Prostate gland (tissue), 2 donors: ENCODE measurements around the gene EP400. TPM values are rescaled to one million over a fixed set of nuclear protein-coding genes. Genes with fewer than 3 reads are reported as not detected.

Source experiments
- DNase-seq: peaks from one replicate; pipeline ENCODE4 v3.0.0-alpha.2; 2019; ENCODE audit warnings: low spot score
- H3K27ac ChIP-seq, 2 donors: fragments of 200-600 bp; sonication (generic); 2 replicates each; pipeline ENCODE4 v1.5.1; 2017 to 2019
- H3K27me3 ChIP-seq: fragments of 200-600 bp; sonication (generic); replicated peaks from 2 replicates; pipeline ENCODE4 v1.5.1; 2019; ENCODE audit not compliant: insufficient read depth
- H3K36me3 ChIP-seq, 2 donors: fragments of 200-600 bp; sonication (generic); 1 replicate in 1 of 2; 2 replicates in 1 of 2; pipeline versions ENCODE4 v1.5.1 to v1.8.1; 2017 to 2019
- H3K4me1 ChIP-seq: fragments of 200-600 bp; sonication (generic); replicated peaks from 2 replicates; pipeline ENCODE4 v1.5.1; 2019
- H3K4me3 ChIP-seq, 2 donors: fragments of 200-600 bp; sonication (generic); 2 replicates each; pipeline ENCODE4 v1.5.1; 2017 to 2019
- H3K9me3 ChIP-seq: fragments of 200-600 bp; sonication (generic); 2 replicates; pipeline ENCODE4 v1.5.1; 2017
- POLR2A ChIP-seq: fragments of 450-650 bp; IDR thresholded peaks from one replicate; pipeline ENCODE4 v1.6.1; 2016; ENCODE audit warnings: antibody characterized with exemption, mild to moderate bottlenecking
- POLR2AphosphoS5 ChIP-seq: sonication (generic); formaldehyde crosslinking; IDR thresholded peaks from one replicate; pipeline ENCODE4 v1.6.1; 2017; ENCODE audit warnings: antibody characterized with exemption
- WGBS: methylation state at CpG from one replicate; pipeline ENCODE4 v1.1.5; 2018; 5-methylcytosine and 5-hydroxymethylcytosine counted together
- intact Hi-C: fragments of 100-400 bp; cut with DNase I; formaldehyde crosslinking; loops from one replicate; pipeline ENCODE4 v1.14.2; 2022
- total RNA-seq, 2 donors: library from RNA; depleted of rRNA; stranded (reverse); fragments of >200 nt; gene quantifications; one replicate each; pipeline ENCODE4 v1.1.0, GENCODE V29; 2016
- TF ChIP-seq, protein P1 (sequence below), 4 experiments: fragments of 200-600 bp in 2 of 4; fragments of 450-650 bp in 2 of 4; sonication (generic) in 2 of 4; IDR thresholded peaks; 1 replicate in 3 of 4; 2 replicates in 1 of 4; pipeline ENCODE4 v1.5.1; 2016 to 2019; ENCODE audit warnings: antibody characterized with exemption in 4 of 4, mild to moderate bottlenecking in 2 of 4, moderate library complexity in 2 of 4

EP400 gene
- total RNA-seq, 2 donors from 2014 or later = 22.3 to 46.2 TPM

DNA sequence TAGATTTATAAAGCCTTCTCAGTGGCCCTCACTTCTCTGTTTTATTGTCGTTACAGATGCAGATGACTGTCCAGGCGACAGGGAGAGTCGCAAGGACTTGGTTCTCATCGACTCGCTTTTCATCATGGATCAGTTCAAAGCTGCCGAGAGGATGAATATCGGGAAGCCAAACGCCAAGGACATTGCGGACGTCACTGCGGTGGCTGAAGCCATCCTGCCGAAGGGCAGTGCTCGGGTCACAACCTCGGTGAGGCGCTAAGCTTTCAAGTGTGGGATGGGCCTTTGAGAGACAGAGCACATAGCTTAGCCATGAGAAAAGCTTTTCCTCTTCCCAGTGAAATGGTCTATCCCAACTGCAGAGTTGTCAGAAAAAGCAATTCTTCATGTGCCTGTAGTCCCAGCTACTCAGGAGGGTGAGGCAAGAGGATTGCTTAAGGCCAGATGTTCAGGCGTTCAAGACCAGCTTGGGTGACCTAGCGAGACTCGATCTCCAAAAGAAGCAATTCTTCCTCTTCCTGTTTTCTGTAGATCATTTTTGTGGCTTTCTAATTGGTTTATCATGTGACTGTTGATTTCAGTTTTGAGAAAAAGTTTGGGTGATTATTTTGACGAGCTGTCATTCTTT lies 56.4 kb downstream of the EP400 start:
- Histone ChIP-seq H3K9me3 (no peaks in the 10 kb centered on the region), H3K27ac (no peak overlapping the region), H3K4me3 (no peak overlapping the region), H3K4me1 (no peaks in the 10 kb centered on the region), H3K36me3 (peaks cover 11 to 14% of the 10 kb centered on the region in 2 donors), H3K27me3 (no peaks in the 10 kb centered on the region)
- 94% methylated on average over 19 of the region's 19 CpGs for WGBS
- DNase-seq = no peak
- TF ChIP-seq, protein P1, sequence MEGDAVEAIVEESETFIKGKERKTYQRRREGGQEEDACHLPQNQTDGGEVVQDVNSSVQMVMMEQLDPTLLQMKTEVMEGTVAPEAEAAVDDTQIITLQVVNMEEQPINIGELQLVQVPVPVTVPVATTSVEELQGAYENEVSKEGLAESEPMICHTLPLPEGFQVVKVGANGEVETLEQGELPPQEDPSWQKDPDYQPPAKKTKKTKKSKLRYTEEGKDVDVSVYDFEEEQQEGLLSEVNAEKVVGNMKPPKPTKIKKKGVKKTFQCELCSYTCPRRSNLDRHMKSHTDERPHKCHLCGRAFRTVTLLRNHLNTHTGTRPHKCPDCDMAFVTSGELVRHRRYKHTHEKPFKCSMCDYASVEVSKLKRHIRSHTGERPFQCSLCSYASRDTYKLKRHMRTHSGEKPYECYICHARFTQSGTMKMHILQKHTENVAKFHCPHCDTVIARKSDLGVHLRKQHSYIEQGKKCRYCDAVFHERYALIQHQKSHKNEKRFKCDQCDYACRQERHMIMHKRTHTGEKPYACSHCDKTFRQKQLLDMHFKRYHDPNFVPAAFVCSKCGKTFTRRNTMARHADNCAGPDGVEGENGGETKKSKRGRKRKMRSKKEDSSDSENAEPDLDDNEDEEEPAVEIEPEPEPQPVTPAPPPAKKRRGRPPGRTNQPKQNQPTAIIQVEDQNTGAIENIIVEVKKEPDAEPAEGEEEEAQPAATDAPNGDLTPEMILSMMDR (IDR thresholded peaks at IDR 0.05) = no peak
- TF ChIP-seq POLR2A (no peak), POLR2AphosphoS5 (no peak)
- intact Hi-C loops = loop anchor here (10.0 kb wide), 1 partner anchor 401 kb away; no protein-coding TSS in a partner anchor

DNA sequence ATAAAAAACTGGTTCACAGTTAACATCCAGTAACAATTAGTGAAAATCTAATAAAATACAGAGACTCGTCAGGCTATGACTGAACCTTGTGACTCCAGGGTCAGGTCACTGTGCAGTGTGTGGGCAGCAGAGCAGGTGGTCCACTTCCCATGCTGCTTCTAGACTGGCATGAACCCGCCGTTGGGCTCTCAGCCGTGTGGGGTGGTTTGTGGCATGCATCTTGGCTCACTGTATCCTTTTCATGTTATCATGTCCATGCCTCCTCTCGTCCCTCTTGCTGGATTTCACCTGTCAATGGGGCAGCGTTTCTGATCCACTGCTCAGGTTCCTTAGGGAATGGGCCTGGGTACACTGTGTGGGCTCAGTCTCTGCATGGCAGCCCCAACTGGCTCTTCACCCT lies 57.3 kb downstream of the EP400 start:
- Histone ChIP-seq H3K4me1 (no peaks in the 10 kb centered on the region), H3K4me3 (no peak overlapping the region), H3K36me3 (peaks cover 12 to 14% of the 10 kb centered on the region in 2 donors), H3K27ac (no peak overlapping the region), H3K27me3 (no peaks in the 10 kb centered on the region), H3K9me3 (no peaks in the 10 kb centered on the region)
- TF ChIP-seq POLR2A = no peak
- intact Hi-C loops = loop anchor here (10.0 kb wide), 1 partner anchor 402 kb away; no protein-coding TSS in a partner anchor
- DNase-seq = no peak
- 94% methylated on average over 6 of the region's 6 CpGs for WGBS

DNA sequence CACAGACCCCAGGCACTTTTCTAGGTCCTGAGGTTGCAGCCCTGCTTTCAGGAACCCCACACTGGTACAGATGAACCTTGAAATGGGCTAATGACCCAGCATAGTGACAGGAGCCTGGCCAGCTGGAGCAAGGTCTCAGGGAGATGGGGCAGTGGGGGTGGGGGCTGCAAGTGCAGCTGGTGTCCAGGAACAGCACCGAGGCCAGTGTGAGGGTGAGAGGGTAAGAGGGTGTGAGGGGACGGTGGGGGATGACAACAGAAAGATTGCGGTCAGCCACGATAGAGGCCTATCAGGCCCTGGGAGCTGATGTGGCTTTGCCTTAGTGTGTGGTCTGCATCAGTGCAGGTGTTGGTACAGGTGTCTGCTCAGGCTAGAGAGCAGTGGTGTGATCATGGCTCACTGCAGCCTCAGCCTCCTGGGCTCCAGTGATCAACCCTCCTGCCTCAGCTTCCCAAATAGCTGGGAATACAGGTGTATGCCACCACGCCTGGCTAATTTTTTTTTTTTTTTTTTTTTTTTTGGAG lies 59.7 kb downstream of the EP400 start:
- intact Hi-C loops = loop anchor here (10.0 kb wide), 1 partner anchor 405 kb away; no protein-coding TSS in a partner anchor
- Histone ChIP-seq H3K27ac (no peak overlapping the region), H3K4me3 (no peak overlapping the region), H3K9me3 (no peaks in the 10 kb centered on the region), H3K4me1 (no peaks in the 10 kb centered on the region), H3K27me3 (no peaks in the 10 kb centered on the region), H3K36me3 (peaks cover 14 to 30% of the 10 kb centered on the region in 2 donors)
- DNase-seq = no peak
- TF ChIP-seq POLR2AphosphoS5 = no peak
- TF ChIP-seq, protein P1 (IDR thresholded peaks at IDR 0.05) = no peak
- no peak for TF ChIP-seq POLR2A
- WGBS = 95% methylated on average over 5 of the region's 5 CpGs

DNA sequence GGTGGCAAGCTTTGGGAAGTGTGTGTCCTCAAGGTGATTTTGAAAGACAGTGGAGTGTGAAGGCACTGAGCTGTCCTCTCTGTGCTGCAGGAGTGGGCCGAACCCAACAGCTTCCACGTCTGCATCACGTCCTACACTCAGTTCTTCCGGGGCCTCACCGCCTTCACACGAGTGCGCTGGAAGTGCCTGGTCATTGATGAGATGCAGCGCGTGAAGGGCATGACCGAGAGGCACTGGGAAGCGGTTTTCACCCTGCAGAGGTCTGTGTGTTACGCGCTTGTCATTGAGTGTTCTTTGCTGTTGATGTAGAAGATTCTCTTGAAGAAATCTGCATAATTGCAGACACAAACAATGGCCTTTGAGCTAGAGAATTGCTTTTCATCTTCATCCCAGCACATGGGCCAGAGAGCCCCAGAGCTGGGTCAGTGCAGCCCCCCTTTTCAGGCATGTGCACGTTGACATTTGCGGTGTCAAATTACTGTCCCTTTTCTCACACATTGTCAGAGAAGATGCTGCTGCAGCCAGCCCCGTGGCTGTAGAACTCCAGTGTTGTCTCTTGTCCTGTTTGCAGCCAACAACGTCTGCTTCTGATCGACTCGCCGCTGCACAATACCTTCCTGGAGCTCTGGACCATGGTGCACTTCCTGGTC lies 63.3 kb downstream of the EP400 start:
- Histone ChIP-seq H3K36me3 (peaks cover 10 to 24% of the 10 kb centered on the region in 2 donors), H3K4me3 (no peak overlapping the region), H3K27ac (no peak overlapping the region), H3K27me3 (no peaks in the 10 kb centered on the region), H3K4me1 (no peaks in the 10 kb centered on the region), H3K9me3 (no peaks in the 10 kb centered on the region)
- intact Hi-C loops = no loop called here
- WGBS = 76% methylated on average over 20 of the region's 20 CpGs
- TF ChIP-seq POLR2AphosphoS5 (no peak), POLR2A (no peak)
- TF ChIP-seq, protein P1 (IDR thresholded peaks at IDR 0.05) = no peak
- DNase-seq = no peak

DNA sequence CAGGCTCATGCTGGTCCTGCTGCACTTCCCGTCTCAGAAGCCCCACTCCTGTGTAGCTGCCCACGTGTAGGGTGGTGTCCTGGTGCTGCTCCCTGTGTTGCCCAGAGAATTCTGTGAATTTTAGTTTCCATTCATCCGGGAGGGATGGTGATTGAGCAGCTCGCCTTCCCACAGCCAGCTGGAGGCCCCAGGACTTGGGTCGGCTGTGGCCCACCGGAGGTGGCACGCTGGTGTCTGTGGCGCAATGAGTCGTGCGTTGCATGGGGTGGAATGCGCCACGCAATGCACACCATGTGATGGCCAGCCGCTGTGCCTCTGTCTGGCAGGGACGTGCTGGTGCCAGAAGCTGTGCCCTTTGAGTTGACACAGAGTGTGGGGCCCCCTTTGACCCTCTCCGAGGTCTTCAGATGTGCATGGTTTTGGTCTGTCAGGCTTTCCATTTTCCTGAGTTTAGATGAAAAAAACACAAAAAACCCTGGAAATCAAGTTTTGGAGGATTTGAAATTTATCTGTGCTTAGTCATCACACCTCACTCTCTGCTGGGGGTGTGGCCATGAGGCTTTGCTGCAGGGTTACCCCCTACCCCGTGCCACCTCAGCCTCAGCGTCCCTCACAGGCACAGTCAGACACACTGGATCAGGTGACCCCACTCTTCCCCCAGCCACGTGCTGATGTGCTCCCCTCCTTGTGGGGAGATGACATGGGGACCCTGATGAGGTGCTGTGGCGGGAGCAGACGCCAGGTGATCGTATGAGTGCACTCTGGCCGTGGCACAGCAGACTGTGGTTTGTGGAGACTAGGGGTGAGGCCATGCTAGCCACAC lies 64.6 kb downstream of the EP400 start:
- intact Hi-C loops = no loop called here
- no peak for TF ChIP-seq POLR2A
- TF ChIP-seq, protein P1 (IDR thresholded peaks at IDR 0.05) = no peak
- TF ChIP-seq POLR2AphosphoS5 = no peak
- WGBS = 91% methylated on average over 22 of the region's 22 CpGs
- H3K27me3 ChIP-seq = no peaks in the 10 kb centered on the region
- H3K4me3 ChIP-seq = no peak overlapping the region
- no peaks in the 10 kb centered on the region for H3K4me1 ChIP-seq
- no peak overlapping the region for H3K27ac ChIP-seq
- no peaks in the 10 kb centered on the region for H3K9me3 ChIP-seq
- no peak for DNase-seq
- H3K36me3 ChIP-seq = peaks cover 12 to 31% of the 10 kb centered on the region in 2 donors
